NB4 (cell line): ENCODE results near the gene JAML.

Experiments used
- CTCF ChIP-seq: IDR thresholded peaks from one replicate; pipeline ENCODE4 v1.5.1; 2012; ENCODE audit warnings: low read depth, low read length
- POLR2A ChIP-seq: IDR thresholded peaks from 2 replicates; pipeline ENCODE4 v1.6.1; 2011; ENCODE audit warnings: mild to moderate bottlenecking; ENCODE audit not compliant: insufficient read length; ENCODE audit errors: extremely low read depth

- no peak for TF ChIP-seq CTCF
- no peak for TF ChIP-seq POLR2A
Observed at GRCh38 chr11:118247041-118247440, 22.2 kb upstream of the JAML start.
